HG02885 (cell line): ENCODE results near the gene ZNF789.
A peak's percentile ranks its signal among the peaks of the same experiment; 100 is the strongest.

Experiments
- ATAC-seq: cut with Tn5 transposase; IDR thresholded peaks from one replicate; pipeline ENCODE4 v1.9.1; 2021; ENCODE audit warnings: mild to moderate bottlenecking; ENCODE audit not compliant: unreplicated experiment, poor library complexity

ZNF789 gene

GRCh38 chr7:99457050-99457649 is 15.5 kb upstream of the ZNF789 start:
- ATAC-seq, result no peak

DNA sequence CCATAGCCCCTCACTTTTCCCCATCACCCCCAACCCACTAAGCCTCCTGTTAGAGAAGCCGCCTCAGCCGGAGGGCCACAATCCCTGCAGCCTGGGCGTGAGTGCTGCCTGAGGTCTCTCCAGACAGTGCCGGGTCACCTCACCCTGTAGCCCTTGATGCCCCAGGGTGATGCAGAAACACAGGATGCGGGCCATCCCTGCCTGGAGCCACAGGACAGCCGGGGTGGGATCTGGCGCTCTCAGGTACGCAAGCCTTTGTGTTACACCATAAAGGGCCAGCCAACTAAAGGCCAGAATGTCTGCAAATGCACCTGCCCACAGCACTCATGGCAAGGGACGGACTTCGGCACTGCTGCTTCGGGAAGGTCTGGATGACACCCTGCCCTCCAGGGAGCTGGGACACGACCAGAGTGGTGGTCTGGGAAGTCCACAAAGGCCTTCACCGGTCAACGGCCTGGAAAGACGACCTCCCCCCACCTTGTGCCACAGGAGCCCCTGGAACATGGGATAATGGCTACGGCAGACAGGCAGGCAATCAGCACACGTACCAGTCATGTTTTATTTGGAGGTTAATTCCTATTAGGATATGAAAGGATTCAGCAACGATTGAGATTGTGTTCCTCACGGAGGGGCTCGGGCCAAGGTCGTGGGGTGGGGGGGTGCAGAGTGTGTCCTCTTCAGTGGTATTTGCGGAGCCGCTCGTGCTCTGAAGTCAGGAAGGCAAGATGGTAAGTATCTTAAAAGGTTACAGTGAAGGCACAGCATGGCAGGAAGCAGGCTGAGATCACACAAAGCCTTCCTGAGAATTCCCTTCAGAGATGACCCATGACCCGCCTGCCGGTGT is 14.8 kb upstream of the ZNF789 start:
- no peak for ATAC-seq

GRCh38 chr7:99459087-99459486 is 13.6 kb upstream of the ZNF789 start:
- ATAC-seq, result no peak

- no peak for ATAC-seq
Observed at GRCh38 chr7:99460651-99461050, 12.0 kb upstream of the ZNF789 start.

- ATAC-seq, result no peak
Observed at GRCh38 chr7:99461221-99461620, 11.5 kb upstream of the ZNF789 start.

DNA sequence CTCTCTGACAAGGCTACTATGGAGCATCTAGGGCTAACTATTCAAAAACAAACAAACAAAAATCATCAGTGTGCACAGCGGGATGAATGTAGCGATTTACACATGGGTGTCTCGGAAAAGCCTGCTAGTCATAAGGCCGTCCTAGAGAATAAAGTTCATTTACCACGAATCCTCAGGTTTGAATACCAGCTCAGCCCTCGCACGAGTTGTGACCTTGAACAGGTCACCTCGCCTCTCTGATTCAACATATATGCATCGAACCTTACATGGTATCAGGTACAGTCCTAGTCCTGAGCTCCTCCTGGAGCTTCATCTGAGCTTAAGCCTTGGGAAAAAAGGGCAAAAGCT is 7.3 kb upstream of the ZNF789 start:
- ATAC-seq, result no peak

GRCh38 chr7:99468336-99468918 is 4.3 kb upstream of the ZNF789 start:
- no peak for ATAC-seq

DNA sequence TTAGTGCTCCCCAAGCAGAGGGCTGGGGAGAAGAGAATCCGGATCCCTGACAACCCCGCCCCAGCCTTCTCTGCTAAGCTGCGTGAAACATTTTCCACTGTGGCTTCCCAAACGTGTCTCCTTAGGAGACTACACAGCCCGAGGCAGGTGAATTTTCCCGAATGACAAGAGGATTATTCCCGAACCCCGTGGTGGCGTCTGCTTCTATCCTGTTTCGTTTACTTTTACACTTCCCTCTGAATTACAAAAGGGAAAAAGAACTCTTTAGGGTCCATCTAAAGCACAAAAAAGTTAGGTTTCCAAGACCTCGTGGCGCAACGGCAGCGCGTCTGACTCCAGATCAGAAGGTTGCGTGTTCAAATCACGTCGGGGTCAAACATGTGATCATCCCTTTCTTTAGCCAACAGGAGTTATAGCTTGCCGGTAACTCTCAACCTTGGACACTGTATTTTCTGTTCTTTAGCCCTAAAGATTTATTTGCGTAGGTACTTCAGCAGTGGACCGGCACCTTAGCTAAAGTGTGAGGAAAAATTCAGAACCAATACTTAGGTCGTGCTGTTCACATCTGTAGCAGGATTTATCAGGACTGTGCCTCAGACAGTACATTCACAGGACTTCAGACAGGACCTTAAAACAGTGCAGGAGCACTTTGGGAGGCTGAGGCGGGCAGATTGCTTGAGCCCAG is 3.2 kb upstream of the ZNF789 start:
- ATAC-seq, result no peak

DNA sequence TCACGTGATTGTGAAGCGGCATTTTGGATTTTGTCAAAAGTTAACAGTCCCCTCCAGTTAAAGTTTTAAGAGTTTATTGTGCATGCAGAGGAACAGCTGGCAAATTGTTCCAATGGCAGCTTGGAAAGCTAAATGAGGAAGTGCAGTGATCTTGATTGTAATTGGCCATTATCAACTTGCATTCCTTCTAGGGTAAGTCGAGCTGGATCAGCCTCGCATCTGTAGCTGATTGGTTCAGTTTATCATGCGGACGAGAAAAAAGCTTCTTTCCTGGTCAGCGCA is 566 bp downstream of the ZNF789 start:
- no peak for ATAC-seq

GRCh38 chr7:99476107-99476506 is 3.4 kb downstream of the ZNF789 start:
- ATAC-seq, result no peak

DNA sequence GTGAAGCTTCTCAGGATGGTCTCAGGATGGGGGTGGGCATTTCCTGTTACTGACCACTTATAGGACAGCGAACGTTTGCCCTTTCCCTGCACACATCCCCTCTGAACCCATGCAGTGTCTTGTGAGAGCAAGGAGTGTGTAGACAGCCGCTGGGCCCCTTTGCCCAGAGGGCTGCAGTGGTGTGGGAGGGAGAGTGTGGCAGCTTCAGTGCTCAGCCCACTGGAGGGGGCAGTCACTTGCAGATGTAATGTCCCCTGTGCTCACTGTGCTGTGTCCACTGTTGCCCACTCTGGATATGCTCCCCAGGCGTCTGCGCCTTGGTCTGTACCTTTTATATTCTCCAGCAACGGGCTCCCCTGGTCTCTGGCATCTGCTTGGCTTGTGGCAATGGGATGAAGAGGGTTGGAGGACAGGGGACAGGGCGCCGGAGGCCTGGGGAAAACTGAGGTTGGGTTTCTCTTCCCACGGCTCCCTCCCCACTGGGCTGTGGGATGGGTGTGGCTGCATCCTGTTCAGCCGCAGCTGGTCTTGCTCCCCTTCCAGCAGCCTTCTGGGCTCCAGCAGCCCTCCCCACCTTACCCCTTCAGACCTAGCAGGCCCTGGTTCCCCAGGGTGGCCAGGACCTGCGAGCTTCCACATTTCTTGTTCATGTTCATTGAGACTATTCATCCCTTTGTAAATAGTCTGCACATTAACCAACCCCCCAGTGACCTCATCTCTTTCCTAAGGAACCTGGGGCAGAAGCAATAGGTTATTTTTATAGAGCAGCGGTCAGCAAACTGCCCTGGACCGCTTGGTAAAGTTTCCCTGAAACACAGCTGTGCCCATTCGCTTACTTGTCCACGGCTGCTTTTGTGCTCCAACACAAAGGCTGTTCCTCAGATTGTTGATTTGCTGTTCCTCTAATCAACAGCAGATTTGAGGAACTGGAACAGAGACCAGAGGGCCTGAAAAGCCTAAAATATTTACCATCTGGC is 6.1 kb downstream of the ZNF789 start:
- ATAC-seq, result no peak

DNA sequence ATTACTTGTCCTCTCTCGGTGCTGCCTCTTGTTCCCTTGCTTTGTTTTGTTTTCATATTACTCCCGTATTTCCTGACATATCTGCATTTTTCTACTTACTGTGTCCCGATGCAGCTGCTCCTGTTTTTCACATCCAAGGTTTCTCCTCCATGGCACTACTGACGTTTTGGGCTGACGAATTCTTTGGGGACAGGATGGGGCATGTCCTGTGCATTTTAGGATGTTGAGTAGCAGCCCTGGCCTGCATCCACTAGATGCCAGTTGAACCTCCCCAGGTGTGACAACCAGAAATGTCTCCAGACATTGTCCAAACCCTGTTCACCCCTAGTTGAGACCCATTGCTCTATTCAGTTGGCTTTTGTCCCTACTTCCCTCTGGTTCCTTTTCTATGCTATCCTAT is 12.4 kb downstream of the ZNF789 start:
- no peak for ATAC-seq

GRCh38 chr7:99489235-99489634 is 16.5 kb downstream of the ZNF789 start:
- ATAC-seq, result no peak

- ATAC-seq, result no peak
Observed at GRCh38 chr7:99490878-99491277, 18.2 kb downstream of the ZNF789 start.

DNA sequence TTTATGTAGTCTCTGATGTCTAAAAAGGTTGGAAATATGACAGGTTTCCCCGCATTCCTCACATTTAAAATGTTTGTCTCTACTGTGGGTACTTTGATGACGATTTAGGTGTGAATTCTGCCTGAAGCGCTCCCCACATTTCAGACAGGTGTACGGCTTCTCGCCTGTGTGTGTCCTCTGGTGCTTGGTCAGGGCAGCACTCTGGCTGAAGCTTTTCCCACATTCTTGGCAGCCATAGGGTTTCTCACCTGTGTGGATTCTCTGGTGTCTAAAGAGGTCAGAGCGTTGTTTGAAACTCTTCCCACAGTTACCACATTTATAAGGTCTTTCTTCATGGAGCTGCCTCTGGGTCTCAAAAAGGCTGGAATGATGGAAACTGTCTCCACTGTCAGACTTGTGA is 21.1 kb downstream of the ZNF789 start:
- no peak for ATAC-seq

DNA sequence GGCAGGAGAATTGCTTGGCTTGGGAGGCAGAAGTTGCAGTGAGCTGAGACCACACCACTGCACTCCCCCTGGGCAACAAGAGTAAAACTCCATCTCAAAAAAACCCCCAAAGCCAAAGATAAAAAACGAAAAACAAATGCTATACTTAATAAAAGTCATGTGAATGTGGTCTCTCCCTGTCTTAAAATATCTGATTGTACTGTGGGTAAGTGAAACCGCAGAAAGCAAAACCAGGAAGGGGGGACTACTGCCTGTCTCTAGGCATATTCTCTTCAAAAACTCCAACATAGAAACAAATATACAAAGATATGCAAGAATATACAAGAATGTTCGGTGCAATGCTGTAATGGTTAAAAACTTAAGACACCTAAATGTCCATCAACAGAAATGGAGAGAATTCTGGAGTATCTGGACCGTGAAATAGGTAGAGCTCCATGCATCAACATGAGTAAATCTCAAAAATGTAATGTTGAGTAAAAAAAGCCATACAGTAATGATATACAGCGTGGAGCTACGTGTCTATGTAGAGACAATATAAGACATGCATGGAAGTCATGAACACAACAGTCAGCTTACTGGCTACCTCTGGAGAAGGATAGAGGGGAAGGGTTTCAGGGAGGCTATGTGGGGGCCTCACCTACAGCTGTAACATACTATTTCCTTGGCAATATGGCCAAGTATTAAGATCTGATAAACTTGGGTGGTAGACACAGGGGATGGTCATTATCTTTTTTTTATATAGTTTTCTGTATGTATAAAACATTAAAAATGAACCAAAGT is 25.3 kb downstream of the ZNF789 start:
- ATAC-seq, result no peak

DNA sequence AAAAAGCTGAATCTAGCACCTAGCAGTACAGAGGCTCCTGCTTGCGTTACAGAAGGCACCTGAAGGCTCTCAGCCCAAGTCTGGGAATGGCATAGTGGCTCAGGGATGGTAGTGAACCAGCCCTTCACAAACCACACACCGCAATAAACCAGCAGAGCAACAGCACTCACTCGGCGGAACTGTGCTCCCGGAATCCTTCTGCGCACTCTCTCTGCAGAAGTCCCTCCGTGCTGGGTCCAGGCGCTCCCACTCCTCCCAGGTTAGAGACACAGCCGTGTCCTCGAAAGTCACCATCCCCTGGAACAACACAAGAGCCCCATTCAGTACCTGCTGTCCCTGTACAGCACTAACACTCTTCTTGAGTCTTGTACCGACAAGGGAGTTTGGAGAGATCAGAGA is 25.9 kb downstream of the ZNF789 start:
- no peak for ATAC-seq

GRCh38 chr7:99499371-99499720 is 26.7 kb downstream of the ZNF789 start:
- ATAC-seq, result peak; percentile 8

DNA sequence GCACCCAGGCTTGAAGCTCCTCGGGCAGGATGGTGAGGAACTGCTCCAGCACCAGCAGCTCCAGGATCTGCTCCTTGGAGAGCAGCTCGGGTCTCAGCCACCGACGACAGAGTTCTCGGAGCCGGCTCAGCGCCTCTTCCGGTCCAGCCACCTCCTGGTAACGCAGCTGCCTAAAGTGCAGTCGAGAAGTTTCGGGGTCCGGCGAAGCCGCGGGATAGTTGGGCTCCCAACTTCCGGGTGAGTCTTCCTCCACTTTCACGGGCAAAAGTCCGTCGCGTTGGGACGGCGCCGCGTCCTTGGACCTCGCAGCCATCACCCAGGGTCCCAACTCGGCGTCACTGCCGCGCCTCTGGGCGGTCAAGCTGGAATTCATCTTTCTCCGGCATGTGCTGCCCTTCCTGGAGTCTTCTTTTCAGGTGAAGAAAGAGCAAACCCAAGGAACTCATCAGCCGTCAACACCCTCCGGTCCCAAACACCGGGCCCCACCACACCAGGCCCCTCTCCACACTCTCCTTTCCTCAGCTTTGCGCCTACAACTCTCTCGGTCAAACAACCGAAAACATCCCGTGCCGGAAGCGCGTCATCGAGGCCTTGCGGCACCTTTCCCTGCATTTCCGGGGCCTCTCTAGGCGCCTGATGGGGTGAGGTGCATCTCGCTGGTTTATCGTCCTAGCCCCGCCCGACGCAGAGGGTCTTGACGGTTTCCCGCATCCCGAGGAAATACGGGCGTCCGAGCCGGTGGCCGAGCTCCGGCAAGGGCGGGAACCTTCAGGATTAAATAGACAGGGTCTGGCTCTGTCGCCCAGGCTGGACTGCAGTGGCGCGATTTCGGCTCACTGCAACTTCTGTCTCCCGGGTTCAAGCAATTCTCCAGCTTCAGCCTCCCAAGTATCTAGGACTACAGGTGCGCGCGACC is 27.3 kb downstream of the ZNF789 start, which contains the start of gene ZNF394:
Gene ZNF394, minus strand, starts transcription at position 561 of the 916 bp plus-strand sequence. Its CDS starts 188 bp downstream, at position 373.
- ATAC-seq, result peak; percentile 43
